ENCODE data around the gene FAM83G. TPM values are rescaled to one million over a fixed set of nuclear protein-coding genes. Genes with fewer than 3 reads are reported as not detected.

FAM83G gene
- total RNA-seq, 1 experiment from 2014 or later: 4.4 TPM

- DNase-seq (ENCODE audit: low spot score): peak; percentile 36
Measured at GRCh38 chr17:19010729-19011505, 6.4 kb upstream of the FAM83G start.

- no peak for DNase-seq (ENCODE audit: low spot score)
Measured at GRCh38 chr17:19009970-19010369, 5.4 kb upstream of the FAM83G start.

GRCh38 chr17:19006698-19007097, 2.1 kb upstream of the FAM83G start:
- no peak for DNase-seq (ENCODE audit: low spot score)

- no peak for DNase-seq (ENCODE audit: low spot score)
Measured at GRCh38 chr17:19005789-19006430, 1.3 kb upstream of the FAM83G start.

DNA sequence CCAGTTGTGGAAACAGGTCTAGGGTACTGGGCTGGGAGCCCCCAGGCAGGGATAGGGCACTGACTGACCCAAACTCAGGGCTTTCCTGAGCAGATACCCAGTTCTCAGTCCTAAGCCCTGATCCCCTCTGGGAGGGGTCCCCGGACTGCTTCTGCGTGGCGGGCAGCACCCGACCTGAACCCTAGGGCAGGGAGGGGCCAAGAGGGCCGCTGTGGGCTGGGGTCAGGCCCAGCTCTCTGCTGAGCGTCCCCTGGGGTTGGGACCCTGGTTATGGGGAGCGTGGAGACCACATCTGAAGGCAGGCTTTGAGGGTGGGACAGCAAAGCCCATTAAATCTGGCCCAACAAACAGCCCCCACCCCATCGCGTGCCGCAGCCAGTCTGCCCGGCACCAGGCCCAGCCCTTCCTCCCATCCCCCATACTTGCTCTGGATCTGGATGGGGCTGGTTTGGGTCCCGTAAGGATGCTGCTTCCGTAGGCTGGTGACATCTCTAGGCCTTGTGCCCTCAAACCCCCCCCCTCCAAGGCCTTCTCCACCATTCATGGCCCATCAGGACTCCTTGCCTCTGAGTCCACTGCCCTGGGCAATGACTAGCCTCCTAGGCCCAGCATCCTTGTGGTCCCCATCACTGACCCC, 691 bp upstream of the FAM83G start:
- DNase-seq (ENCODE audit: low spot score): no peak

GRCh38 chr17:19003543-19004420, 782 bp downstream of the FAM83G start:
- DNase-seq (ENCODE audit: low spot score): no peak

DNA sequence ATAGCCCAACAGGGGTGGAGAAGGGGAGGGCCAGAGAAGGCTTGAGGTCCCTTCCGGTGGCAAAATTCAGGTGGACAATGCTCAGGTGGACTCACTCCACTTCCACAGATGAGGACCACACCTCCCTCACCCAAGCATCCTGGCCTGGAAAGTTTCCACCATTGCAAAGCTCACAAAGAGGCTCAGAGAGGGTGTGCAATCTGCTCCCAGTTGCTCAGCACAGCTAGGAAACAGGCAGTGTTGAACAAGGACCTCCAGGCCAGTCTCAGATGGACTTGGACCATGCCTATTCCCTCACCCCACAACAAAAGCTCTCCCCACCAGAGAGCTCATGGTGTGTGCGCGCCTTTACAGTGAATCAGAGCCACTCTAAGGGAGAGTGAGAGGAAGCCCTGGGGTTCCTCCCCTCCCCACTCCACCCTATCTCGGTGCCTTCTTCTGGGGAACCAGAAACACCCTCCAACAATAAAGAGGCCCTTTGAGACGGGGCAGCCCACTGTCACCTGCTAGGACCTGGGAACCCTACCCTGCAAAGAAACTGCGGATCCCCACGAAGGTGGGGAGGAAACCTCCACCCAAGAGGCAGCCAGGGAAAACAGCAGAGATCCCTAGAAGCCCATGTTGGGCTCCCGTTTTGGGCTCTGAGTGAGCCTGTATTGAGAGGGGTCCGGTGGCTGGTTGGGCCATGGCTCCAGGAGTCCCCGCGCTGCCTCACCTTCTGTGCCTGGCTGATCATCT, 1.6 kb downstream of the FAM83G start:
- no peak for DNase-seq (ENCODE audit: low spot score)

- DNase-seq (ENCODE audit: low spot score): no peak
Measured at GRCh38 chr17:19001907-19002590, 2.5 kb downstream of the FAM83G start.

GRCh38 chr17:19000531-19001325, 3.8 kb downstream of the FAM83G start:
- no peak for DNase-seq (ENCODE audit: low spot score)

DNA sequence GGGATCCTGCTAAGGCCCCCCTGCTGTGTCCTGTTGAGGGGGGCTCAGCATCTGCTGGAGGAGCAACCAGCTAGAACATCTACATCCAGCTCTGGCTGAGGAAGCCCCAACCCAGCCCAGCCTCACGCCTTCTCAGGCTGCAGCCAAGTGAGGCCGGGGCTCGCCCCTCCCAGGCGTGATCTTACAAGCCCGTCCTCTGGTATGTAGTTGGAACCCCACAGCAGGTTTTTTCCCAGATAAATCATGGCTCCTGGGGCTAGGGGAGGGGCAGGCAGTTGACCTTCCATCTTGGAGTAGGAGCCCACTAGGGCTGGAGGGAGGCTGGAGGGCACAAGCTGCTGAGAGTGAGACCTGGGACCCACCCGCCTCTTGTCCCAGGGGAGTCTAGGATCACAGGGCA, 4.7 kb downstream of the FAM83G start:
- DNase-seq (ENCODE audit: low spot score): no peak

DNA sequence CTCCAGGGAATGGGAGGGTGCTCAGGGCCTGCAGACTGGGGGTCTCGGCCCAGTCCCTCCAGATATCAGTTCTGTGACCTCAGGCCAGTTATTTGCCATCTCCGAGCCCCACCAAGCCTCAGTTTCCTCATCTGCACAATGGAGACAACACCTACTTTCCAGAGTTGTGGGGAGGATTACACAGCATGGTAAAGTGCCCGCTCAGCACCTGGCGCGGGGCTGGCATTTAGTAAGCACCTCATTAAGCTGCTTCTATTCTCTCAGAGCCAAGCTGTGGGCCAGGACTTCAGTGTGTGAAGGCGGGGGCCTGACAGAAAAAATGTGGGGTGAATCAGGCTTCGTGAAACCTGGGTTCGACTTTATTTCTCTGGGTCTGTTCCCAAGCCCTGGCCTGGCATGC, 5.2 kb downstream of the FAM83G start:
- no peak for DNase-seq (ENCODE audit: low spot score)

GRCh38 chr17:18997650-18998196, 6.8 kb downstream of the FAM83G start:
- DNase-seq (ENCODE audit: low spot score): no peak

- no peak for DNase-seq (ENCODE audit: low spot score)
Measured at GRCh38 chr17:18996458-18996857, 8.1 kb downstream of the FAM83G start.

GRCh38 chr17:18995220-18995619, 9.3 kb downstream of the FAM83G start:
- no peak for DNase-seq (ENCODE audit: low spot score)

DNA sequence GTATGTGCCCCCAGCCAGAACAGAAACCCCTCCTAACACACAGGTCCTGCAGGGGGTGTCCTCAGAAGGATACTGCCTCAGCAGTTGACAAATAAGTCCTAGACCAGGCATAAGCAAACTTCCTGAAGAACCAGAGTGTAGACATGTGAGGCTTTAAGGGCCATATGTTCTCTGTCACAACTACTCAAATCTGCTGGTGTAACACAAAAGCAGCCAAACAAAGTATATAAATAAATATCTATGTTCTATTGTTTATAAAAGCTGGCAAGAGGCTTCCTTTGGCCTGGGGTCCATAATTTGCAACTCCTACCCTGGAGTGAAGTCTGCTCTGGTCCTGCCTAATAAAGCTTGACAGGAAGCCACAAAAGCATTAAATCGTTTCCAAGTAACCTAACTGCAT, 9.9 kb downstream of the FAM83G start:
- DNase-seq (ENCODE audit: low spot score): no peak

- no peak for DNase-seq (ENCODE audit: low spot score)
Measured at GRCh38 chr17:18993905-18994526, 10.5 kb downstream of the FAM83G start.

- DNase-seq (ENCODE audit: low spot score): no peak
Measured at GRCh38 chr17:18992454-18993130, 12.0 kb downstream of the FAM83G start.

DNA sequence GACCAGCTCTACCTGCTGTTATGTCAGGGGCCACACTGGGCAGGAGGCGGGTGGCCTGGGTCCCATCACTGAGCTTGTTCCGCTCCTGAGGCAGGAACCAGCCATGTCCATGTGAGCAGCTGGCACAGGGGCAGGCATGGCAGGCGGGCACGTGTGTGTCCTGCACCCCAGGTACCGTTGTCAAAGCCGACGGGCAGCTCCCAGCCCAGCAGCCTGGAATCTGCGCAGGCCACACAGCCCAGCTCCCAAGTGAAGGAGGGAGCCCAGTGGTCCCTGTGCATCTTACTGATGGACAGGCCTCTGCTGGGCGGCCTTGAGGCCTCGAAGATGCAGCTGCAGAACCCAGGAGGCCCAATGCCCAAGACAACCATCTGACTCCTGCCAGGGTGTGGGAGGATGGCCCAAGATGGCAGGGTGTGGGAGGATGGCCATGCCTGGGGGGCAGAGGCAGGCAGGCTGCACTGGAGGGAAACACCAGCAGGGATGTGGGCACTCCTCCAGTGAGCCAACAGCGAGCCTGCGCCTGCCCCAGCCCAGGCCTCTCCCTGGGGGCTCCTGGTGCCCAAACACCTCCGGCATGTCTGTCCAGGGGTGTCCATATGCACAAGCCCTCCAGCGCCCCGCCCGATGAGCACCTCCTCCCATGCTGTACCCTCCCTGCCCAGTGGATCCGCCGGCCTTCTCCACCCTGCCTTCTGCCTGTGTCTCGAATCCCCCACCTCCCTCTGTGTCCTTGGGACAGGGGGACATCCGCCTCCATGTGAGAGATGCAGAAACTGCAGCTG, 12.8 kb downstream of the FAM83G start:
- DNase-seq (ENCODE audit: low spot score): no peak

All from H4 (cell line).